IPS-18c (cell line): ENCODE data around the gene MAPRE3.
A peak's percentile ranks its signal among the peaks of the same experiment; 100 is the strongest.

Experiments used
- H3K4me3 ChIP-seq: 2 replicates; pipeline ENCODE4 v1.7.0; 2013; ENCODE audit warnings: low read depth, mild to moderate bottlenecking, low read length, moderate library complexity; ENCODE audit not compliant: insufficient read depth
- H3K9me3 ChIP-seq: one replicate; pipeline ENCODE4 v1.6.1; 2013; ENCODE audit warnings: mild to moderate bottlenecking, low read length, moderate library complexity; ENCODE audit not compliant: control insufficient read depth, insufficient read depth

The MAPRE3 gene

GRCh38 chr2:26945991-26946750 is 24.3 kb upstream of the MAPRE3 start:
- peaks cover 2% of the 10 kb centered on the region for H3K9me3 ChIP-seq
- H3K4me3 ChIP-seq = no peak overlapping the region

- H3K9me3 ChIP-seq = peaks cover 2% of the 10 kb centered on the region
- no peak overlapping the region for H3K4me3 ChIP-seq
These were observed 23.3 kb upstream of the MAPRE3 start for GRCh38 chr2:26946841-26947784.

GRCh38 chr2:26948800-26949199 is 21.6 kb upstream of the MAPRE3 start:
- no peak overlapping the region for H3K4me3 ChIP-seq
- peaks cover 2% of the 10 kb centered on the region for H3K9me3 ChIP-seq

DNA sequence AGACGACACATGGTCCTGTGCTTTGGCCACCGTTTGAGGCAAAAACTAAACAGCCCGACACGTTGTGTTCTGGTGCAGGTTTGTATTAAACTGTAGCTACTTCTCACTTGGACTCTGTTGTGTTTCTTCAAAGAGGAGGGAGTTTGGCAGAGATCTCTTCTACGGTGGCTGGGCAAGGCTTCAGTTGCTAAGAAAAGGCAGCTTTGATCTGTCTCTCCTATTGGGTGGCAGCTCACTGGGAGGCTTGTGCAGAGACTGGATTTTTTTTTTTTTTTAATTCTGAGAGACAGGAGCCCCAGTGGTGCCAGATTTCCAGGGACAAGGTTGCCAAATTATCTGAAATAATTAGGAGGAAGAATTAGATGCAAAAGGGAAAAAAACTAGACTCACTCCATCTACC is 20.2 kb upstream of the MAPRE3 start:
- peaks cover 2% of the 10 kb centered on the region for H3K9me3 ChIP-seq
- H3K4me3 ChIP-seq = no peak overlapping the region

DNA sequence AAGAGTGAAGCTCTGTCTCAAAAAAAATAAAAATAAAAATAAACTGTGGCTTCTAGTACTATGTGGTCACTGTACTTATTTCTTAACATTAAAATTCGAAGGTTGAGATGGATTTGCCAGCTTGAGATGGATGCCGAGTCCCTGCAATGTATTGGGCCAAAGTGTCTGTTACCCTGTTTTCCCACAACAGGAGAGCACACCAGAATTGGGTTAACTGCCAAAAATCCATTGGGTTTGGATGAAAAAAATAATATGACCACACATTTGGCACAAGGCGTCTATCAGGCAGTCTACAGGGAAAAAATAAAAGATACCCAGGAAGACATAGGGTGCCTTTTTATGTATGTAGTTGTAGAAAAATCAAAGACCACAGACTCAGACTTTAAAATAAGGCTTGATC is 19.2 kb upstream of the MAPRE3 start:
- no peak overlapping the region for H3K4me3 ChIP-seq
- no peaks in the 10 kb centered on the region for H3K9me3 ChIP-seq

GRCh38 chr2:26952374-26952773 is 18.1 kb upstream of the MAPRE3 start:
- Histone ChIP-seq H3K9me3 (no peaks in the 10 kb centered on the region), H3K4me3 (no peak overlapping the region)

- Histone ChIP-seq H3K4me3 (no peak overlapping the region), H3K9me3 (no peaks in the 10 kb centered on the region)
These were observed 16.3 kb upstream of the MAPRE3 start for GRCh38 chr2:26954135-26954534.

DNA sequence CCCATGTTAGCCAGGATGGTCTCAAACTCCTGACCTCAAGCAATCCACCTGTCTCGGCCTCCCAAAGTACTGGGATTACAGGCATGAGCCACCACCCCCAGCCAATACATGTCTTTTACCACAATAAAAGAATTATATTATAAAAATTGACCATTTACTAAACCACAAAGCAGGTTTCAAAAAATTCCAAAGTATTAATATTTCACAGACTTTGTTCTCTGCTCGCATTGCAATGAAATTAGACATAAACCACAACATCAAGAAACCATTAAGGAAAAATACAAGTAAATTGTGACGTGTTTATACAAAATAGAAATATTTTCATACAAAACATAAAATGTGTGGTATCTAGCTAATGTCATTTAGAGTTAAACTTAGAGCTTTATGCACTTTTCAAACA is 13.4 kb upstream of the MAPRE3 start:
- Histone ChIP-seq H3K4me3 (no peak overlapping the region), H3K9me3 (no peaks in the 10 kb centered on the region)

- Histone ChIP-seq H3K4me3 (no peak overlapping the region), H3K9me3 (no peaks in the 10 kb centered on the region)
These were observed 12.9 kb upstream of the MAPRE3 start for GRCh38 chr2:26957534-26957933.

GRCh38 chr2:26959331-26959730 is 11.1 kb upstream of the MAPRE3 start:
- no peaks in the 10 kb centered on the region for H3K9me3 ChIP-seq
- no peak overlapping the region for H3K4me3 ChIP-seq

DNA sequence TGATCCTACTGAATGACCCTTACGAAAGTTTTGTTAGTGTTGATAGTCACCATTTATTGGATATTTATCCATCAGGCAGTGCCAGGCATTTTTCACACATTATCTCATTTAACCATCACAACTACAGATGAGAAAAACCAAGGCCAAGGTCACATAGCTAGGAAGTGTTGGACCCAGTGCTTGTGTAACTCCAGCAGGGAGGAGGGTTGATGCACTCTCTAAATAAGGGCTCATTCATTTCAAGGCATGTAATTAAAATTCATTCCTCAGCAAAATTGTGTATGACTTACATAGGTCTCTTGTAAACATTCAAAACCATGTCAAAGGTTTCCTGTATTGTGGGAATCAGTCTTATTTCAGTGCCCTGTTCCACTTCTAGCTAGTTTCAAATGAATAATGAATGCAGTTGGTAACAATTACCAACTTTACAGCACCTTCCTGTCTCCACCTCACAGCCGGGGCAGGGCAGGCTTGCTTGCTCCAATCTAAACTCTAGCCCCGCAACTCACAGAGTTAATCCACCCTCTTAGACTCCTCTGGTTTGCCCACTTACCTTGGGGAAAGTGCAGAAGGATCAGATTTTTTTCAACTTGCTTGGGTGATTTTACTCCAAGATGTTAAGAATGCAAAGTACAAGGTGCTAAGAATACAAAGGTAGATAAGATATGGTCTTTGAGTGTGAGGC is 5.8 kb upstream of the MAPRE3 start:
- H3K4me3 ChIP-seq = no peak overlapping the region
- H3K9me3 ChIP-seq = no peaks in the 10 kb centered on the region

- H3K9me3 ChIP-seq = no peaks in the 10 kb centered on the region
- no peak overlapping the region for H3K4me3 ChIP-seq
These were observed 2.4 kb upstream of the MAPRE3 start for GRCh38 chr2:26968001-26968400.

DNA sequence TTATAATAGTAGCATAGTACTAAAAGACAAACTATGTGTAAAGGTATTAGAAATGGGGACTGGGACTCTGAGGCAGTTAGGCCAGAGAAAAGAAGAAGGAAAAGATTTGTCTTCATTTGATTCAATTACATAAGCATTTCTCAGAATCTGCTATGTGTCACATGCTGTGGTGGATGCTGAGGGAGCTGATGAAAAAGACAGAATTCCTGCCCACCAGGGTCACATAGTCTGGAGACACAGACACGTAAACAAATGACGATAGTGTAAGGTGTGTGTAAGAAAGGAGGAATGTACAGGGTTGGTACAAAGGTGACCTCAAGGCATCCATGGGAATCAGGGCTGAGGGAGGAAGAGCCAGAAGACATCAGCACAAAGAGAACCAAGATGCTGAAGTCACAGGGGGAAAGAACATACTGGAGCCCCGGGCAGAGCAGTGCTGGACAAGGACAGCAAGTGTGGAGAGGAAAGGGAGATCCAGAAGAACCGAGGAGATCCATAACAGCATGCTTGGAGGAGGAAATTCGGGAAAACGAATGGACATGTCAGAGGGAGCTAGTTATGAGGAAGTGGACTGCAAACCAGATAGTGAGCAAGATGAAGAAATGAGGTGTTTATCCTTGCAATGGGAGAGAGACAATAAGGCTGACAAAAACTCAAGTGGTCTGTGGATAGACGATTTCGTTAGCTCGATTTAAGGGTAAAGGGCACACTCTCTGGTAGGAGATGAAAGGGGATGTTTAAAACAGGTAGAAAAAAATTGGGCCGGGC is 1.2 kb upstream of the MAPRE3 start:
- Histone ChIP-seq H3K9me3 (no peaks in the 10 kb centered on the region), H3K4me3 (no peak overlapping the region)

- H3K4me3 ChIP-seq = peak overlapping the region; percentile 77
- H3K9me3 ChIP-seq = no peaks in the 10 kb centered on the region
These were observed 641 bp downstream of the MAPRE3 start for GRCh38 chr2:26970928-26971627.

- Histone ChIP-seq H3K4me3 (no peak overlapping the region), H3K9me3 (no peaks in the 10 kb centered on the region)
These were observed 1.7 kb downstream of the MAPRE3 start for GRCh38 chr2:26971911-26972786.

GRCh38 chr2:26974352-26974751 is 3.9 kb downstream of the MAPRE3 start:
- no peak overlapping the region for H3K4me3 ChIP-seq
- H3K9me3 ChIP-seq = no peaks in the 10 kb centered on the region
